GM12891 (cell line): ENCODE measurements around the gene SNAI3.

Source experiments
- POLR2A ChIP-seq: IDR thresholded peaks from 2 replicates; pipeline ENCODE4 v1.6.1; 2011; ENCODE audit warnings: low read depth, low read length, control low read depth
- POLR2AphosphoS5 ChIP-seq: IDR thresholded peaks from 2 replicates; pipeline ENCODE4 v1.6.1; 2011; ENCODE audit warnings: low read depth, low read length, control low read depth
- SPI1 ChIP-seq: IDR thresholded peaks from 2 replicates; pipeline ENCODE4 v1.6.1; 2011; ENCODE audit warnings: low read depth, low read length, control low read depth
- TAF1 ChIP-seq: IDR thresholded peaks from 2 replicates; pipeline ENCODE4 v1.6.1; 2011; ENCODE audit warnings: low read depth, low read length, control low read depth

GRCh38 chr16:88651989-88652761 is 34.1 kb downstream of the SNAI3 start:
- TF ChIP-seq POLR2AphosphoS5 (no peak), POLR2A (no peak), TAF1 (no peak), SPI1 (no peak)
